Neural progenitor cell (in vitro differentiated cells): ENCODE measurements around the gene ATAD3B. TPM values are rescaled to one million over a fixed set of nuclear protein-coding genes. Genes with fewer than 3 reads are reported as not detected.
A peak's percentile ranks its signal among the peaks of the same experiment; 100 is the strongest.

Experiments
- DNase-seq: peaks from one replicate; pipeline ENCODE4 v3.0.0-alpha.2; 2016; ENCODE audit warnings: low spot score
- H2AFZ ChIP-seq: fragments of 200-600 bp; sonication (generic); replicated peaks from 2 replicates; pipeline ENCODE4 v1.6.1; 2016; ENCODE audit warnings: antibody characterized with exemption
- H3F3A ChIP-seq: fragments of 200-600 bp; sonication (generic); 2 replicates; pipeline ENCODE4 v1.6.1; 2016; ENCODE audit warnings: antibody characterized with exemption, low read depth
- H3K27ac ChIP-seq: fragments of 200-600 bp; sonication (generic); 2 replicates; pipeline ENCODE4 v1.5.1; 2016; ENCODE audit warnings: mild to moderate bottlenecking
- H3K27me3 ChIP-seq: fragments of 200-600 bp; sonication (generic); 2 replicates; pipeline ENCODE4 v1.6.1; 2016; ENCODE audit warnings: mild to moderate bottlenecking, moderate library complexity
- H3K36me3 ChIP-seq: fragments of 200-600 bp; sonication (generic); 2 replicates; pipeline ENCODE4 v1.5.1; 2016
- H3K4me1 ChIP-seq: fragments of 200-600 bp; sonication (generic); 2 replicates; pipeline ENCODE4 v1.6.1; 2016; ENCODE audit warnings: mixed run types
- H3K4me2 ChIP-seq: fragments of 200-600 bp; sonication (generic); 2 replicates; pipeline ENCODE4 v1.6.1; 2016
- H3K4me3 ChIP-seq: fragments of 200-600 bp; sonication (generic); 2 replicates; pipeline ENCODE4 v1.5.1; 2016
- H3K79me2 ChIP-seq: fragments of 200-600 bp; sonication (generic); 2 replicates; pipeline ENCODE4 v1.6.1; 2016; ENCODE audit warnings: low read depth
- H3K9ac ChIP-seq: fragments of 200-600 bp; sonication (generic); 2 replicates; pipeline ENCODE4 v1.6.1; 2016
- H3K9me3 ChIP-seq: fragments of 200-600 bp; sonication (generic); 2 replicates; pipeline ENCODE4 v1.5.1; 2016; ENCODE audit warnings: low read depth
- H4K20me1 ChIP-seq: fragments of 200-600 bp; sonication (generic); 2 replicates; pipeline ENCODE4 v1.6.1; 2016; ENCODE audit warnings: low read depth
- H3K27ac Mint-ChIP-seq: 3 replicates; pipeline ENCODE4 v1.8.0; 2021; ENCODE audit warnings: mixed read lengths
- H3K27me3 Mint-ChIP-seq: 2 replicates; pipeline ENCODE4 v1.8.0; 2022; ENCODE audit warnings: low read depth, mild to moderate bottlenecking, inconsistent platforms, moderate library complexity, mixed read lengths; ENCODE audit not compliant: insufficient read depth
- H3K36me3 Mint-ChIP-seq: 3 replicates; pipeline ENCODE4 v1.8.0; 2021; ENCODE audit warnings: mixed read lengths
- H3K4me1 Mint-ChIP-seq: 3 replicates; pipeline ENCODE4 v1.8.0; 2021; ENCODE audit warnings: mixed read lengths
- H3K4me3 Mint-ChIP-seq: 3 replicates; pipeline ENCODE4 v1.8.0; 2021; ENCODE audit warnings: mild to moderate bottlenecking, moderate library complexity, mixed read lengths
- H3K9me3 Mint-ChIP-seq: 3 replicates; pipeline ENCODE4 v1.8.0; 2020; ENCODE audit warnings: mixed read lengths
- EZH2 ChIP-seq: fragments of 200-600 bp; sonication (generic); IDR thresholded peaks from 2 replicates; pipeline ENCODE4 v1.6.1; 2017; ENCODE audit warnings: antibody characterized with exemption, mild to moderate bottlenecking, moderate library complexity
- EZH2phosphoT487 ChIP-seq: fragments of 200-600 bp; sonication (generic); IDR thresholded peaks from 2 replicates; pipeline ENCODE4 v1.6.1; 2017; ENCODE audit warnings: antibody characterized with exemption
- total RNA-seq: library from RNA; depleted of rRNA; stranded (reverse); fragments of >200 nt; gene quantifications from 2 replicates; pipeline ENCODE4 v1.2.3, GENCODE V29; 2015; ENCODE audit warnings: low replicate concordance
- TF ChIP-seq, protein P1 (sequence below): fragments of 200-600 bp; sonication (generic); IDR thresholded peaks from 2 replicates; pipeline ENCODE4 v1.5.1; 2017; ENCODE audit warnings: antibody characterized with exemption, mild to moderate bottlenecking

Gene ATAD3B
- total RNA-seq, 1 donor from 2014 or later = 9.3 TPM

- no peak overlapping the region for H3K9ac ChIP-seq
- DNase-seq = no peak
- peaks cover 26% of the 10 kb centered on the region for H4K20me1 ChIP-seq
- Mint-ChIP-seq H3K4me1 (peaks cover 4% of the 10 kb centered on the region), H3K4me3 (no peak overlapping the region), H3K27me3 (no peaks in the 10 kb centered on the region), H3K36me3 (peaks cover 18% of the 10 kb centered on the region), H3K27ac (no peak overlapping the region), H3K9me3 (peaks cover 10% of the 10 kb centered on the region)
- peaks cover 7% of the 10 kb centered on the region for H3F3A ChIP-seq
- H3K27me3 ChIP-seq = no peaks in the 10 kb centered on the region
- H3K9me3 ChIP-seq = no peaks in the 10 kb centered on the region
- no peaks in the 10 kb centered on the region for H3K36me3 ChIP-seq
- H2AFZ ChIP-seq = no peak overlapping the region
- no peak overlapping the region for H3K27ac ChIP-seq
- no peak overlapping the region for H3K4me2 ChIP-seq
- H3K79me2 ChIP-seq = peaks cover 4% of the 10 kb centered on the region
- no peak for TF ChIP-seq EZH2
- H3K4me3 ChIP-seq = no peak overlapping the region
- H3K4me1 ChIP-seq = peaks cover 5% of the 10 kb centered on the region
Measured at GRCh38 chr1:1534401-1535154, 63.0 kb downstream of the ATAD3B start.

GRCh38 chr1:1535201-1536018 is 63.8 kb downstream of the ATAD3B start:
- no peak for DNase-seq
- no peak for TF ChIP-seq EZH2phosphoT487
- no peak for TF ChIP-seq EZH2
- TF ChIP-seq, protein P1, sequence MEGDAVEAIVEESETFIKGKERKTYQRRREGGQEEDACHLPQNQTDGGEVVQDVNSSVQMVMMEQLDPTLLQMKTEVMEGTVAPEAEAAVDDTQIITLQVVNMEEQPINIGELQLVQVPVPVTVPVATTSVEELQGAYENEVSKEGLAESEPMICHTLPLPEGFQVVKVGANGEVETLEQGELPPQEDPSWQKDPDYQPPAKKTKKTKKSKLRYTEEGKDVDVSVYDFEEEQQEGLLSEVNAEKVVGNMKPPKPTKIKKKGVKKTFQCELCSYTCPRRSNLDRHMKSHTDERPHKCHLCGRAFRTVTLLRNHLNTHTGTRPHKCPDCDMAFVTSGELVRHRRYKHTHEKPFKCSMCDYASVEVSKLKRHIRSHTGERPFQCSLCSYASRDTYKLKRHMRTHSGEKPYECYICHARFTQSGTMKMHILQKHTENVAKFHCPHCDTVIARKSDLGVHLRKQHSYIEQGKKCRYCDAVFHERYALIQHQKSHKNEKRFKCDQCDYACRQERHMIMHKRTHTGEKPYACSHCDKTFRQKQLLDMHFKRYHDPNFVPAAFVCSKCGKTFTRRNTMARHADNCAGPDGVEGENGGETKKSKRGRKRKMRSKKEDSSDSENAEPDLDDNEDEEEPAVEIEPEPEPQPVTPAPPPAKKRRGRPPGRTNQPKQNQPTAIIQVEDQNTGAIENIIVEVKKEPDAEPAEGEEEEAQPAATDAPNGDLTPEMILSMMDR = no peak
- H2AFZ ChIP-seq = no peak overlapping the region
- no peak overlapping the region for H3K27ac Mint-ChIP-seq
- peaks cover 27% of the 10 kb centered on the region for H4K20me1 ChIP-seq
- peaks cover 12% of the 10 kb centered on the region for H3K36me3 Mint-ChIP-seq
- no peak overlapping the region for H3K27ac ChIP-seq
- H3K27me3 ChIP-seq = no peaks in the 10 kb centered on the region
- H3K27me3 Mint-ChIP-seq = no peaks in the 10 kb centered on the region
- peaks cover 4% of the 10 kb centered on the region for H3K4me1 Mint-ChIP-seq
- H3K4me3 Mint-ChIP-seq = no peak overlapping the region
- H3K79me2 ChIP-seq = peaks cover 5% of the 10 kb centered on the region
- no peaks in the 10 kb centered on the region for H3K9me3 ChIP-seq
- peaks cover 10% of the 10 kb centered on the region for H3K9me3 Mint-ChIP-seq
- H3K9ac ChIP-seq = no peak overlapping the region
- H3K36me3 ChIP-seq = no peaks in the 10 kb centered on the region
- H3F3A ChIP-seq = peaks cover 7% of the 10 kb centered on the region
- H3K4me3 ChIP-seq = no peak overlapping the region
- H3K4me2 ChIP-seq = no peak overlapping the region
- peaks cover 5% of the 10 kb centered on the region for H3K4me1 ChIP-seq

- H3K4me2 ChIP-seq = no peak overlapping the region
- Mint-ChIP-seq H3K9me3 (peaks cover 5% of the 10 kb centered on the region), H3K27me3 (no peaks in the 10 kb centered on the region), H3K27ac (no peak overlapping the region), H3K4me1 (peaks cover 4% of the 10 kb centered on the region), H3K36me3 (peaks cover 9% of the 10 kb centered on the region), H3K4me3 (peak overlapping the region; percentile 57)
- peaks cover 34% of the 10 kb centered on the region for H4K20me1 ChIP-seq
- no peaks in the 10 kb centered on the region for H3K9me3 ChIP-seq
- TF ChIP-seq EZH2 (no peak), EZH2phosphoT487 (no peak)
- TF ChIP-seq, protein P1 = no peak
- H3K4me1 ChIP-seq = peaks cover 5% of the 10 kb centered on the region
- peaks cover 14% of the 10 kb centered on the region for H3F3A ChIP-seq
- H3K27ac ChIP-seq = no peak overlapping the region
- peaks cover 5% of the 10 kb centered on the region for H3K79me2 ChIP-seq
- no peaks in the 10 kb centered on the region for H3K36me3 ChIP-seq
- no peak overlapping the region for H3K9ac ChIP-seq
- no peak overlapping the region for H2AFZ ChIP-seq
- H3K4me3 ChIP-seq = no peak overlapping the region
- no peak for DNase-seq
- no peaks in the 10 kb centered on the region for H3K27me3 ChIP-seq
Measured at GRCh38 chr1:1536019-1536937, 64.7 kb downstream of the ATAD3B start.
